K562 (cell line): ENCODE data around the gene ORAI3. TPM values are rescaled to one million over a fixed set of nuclear protein-coding genes. Genes with fewer than 3 reads are reported as not detected.
A peak's percentile ranks its signal among the peaks of the same experiment; 100 is the strongest.

ENCODE experiments used
- ATAC-seq: fragments of 200-7000 bp; cut with Tn5 transposase; 3 replicates; pipeline ENCODE4 v1.9.1; 2020; ENCODE audit warnings: moderate library complexity
- BruUV-seq: library from RNA; stranded (reverse); fragments of 400-500 nt; replicated peaks from 2 replicates; lab custom pipeline; 2021; lab: Mats Ljungman, UMichigan
- CTCF ChIA-PET: fragments of 300-600 bp; formaldehyde crosslinking; extraction: SDS; loops from one replicate; lab custom pipeline; 2021; ENCODE audit warnings: low intra/inter-chr PET ratio; lab: Yijun Ruan, JAX
- POLR2A ChIA-PET: fragments of 300-600, 350-650 bp; sonication (Branson Sonifier 250); formaldehyde crosslinking; extraction: SDS; loops from one replicate; lab custom pipeline; 2021; ENCODE audit warnings: antibody characterized with exemption, inconsistent platforms; lab: Yijun Ruan, JAX
- DNase-seq, 4 experiments: peaks; one replicate each; pipeline versions ENCODE4 v3.0.0 to v3.0.0-alpha.2; 2011 to 2018; ENCODE audit warnings: low spot score in 3 of 4, mixed read lengths in 3 of 4; ENCODE audit errors: extremely low read depth in 1 of 4
- FAIRE-seq: peaks from 2 replicates; lab custom pipeline; 2011; peaks lifted over from hg19 to GRCh38; lab: Jason Lieb, UNC
- H2AFZ ChIP-seq: 2 replicates; pipeline ENCODE4 v1.6.0; 2011; ENCODE audit warnings: low read depth, low read length, control low read depth, inconsistent platforms
- H3K27ac ChIP-seq: fragments of 200-600 bp; 3 replicates; pipeline ENCODE4 v1.8.0; 2011; ENCODE audit warnings: low read depth, mild to moderate bottlenecking, control low read depth, inconsistent platforms, low read length, moderate library complexity, mixed read lengths; ENCODE audit errors: extremely low read depth
- H3K27me3 ChIP-seq, 2 experiments: fragments of 300-600 bp in 1 of 2; 2 replicates in 1 of 2; 3 replicates in 1 of 2; pipeline versions ENCODE4 v1.6.0 to v1.8.0; 2011; ENCODE audit warnings: inconsistent platforms in 2 of 2, low read length in 2 of 2, mild to moderate bottlenecking in 1 of 2, mixed read lengths in 1 of 2, moderate library complexity in 1 of 2; ENCODE audit not compliant: control insufficient read depth in 2 of 2, insufficient read depth in 2 of 2
- H3K36me3 ChIP-seq: fragments of 300-600 bp; 3 replicates; pipeline ENCODE4 v1.8.0; 2011; ENCODE audit warnings: mild to moderate bottlenecking, low read length, inconsistent platforms; ENCODE audit not compliant: control insufficient read depth, insufficient read depth
- H3K4me1 ChIP-seq, 2 experiments: fragments of 200-600 bp in 1 of 2; replicated peaks in 1 of 2; 2 replicates in 1 of 2; 3 replicates in 1 of 2; pipeline versions ENCODE4 v1.5.1 to v1.8.0; 2011; ENCODE audit warnings: inconsistent platforms in 2 of 2, low read length in 2 of 2, mild to moderate bottlenecking in 1 of 2, mixed read lengths in 1 of 2, moderate library complexity in 1 of 2; ENCODE audit not compliant: control insufficient read depth in 2 of 2, insufficient read depth in 2 of 2
- H3K4me2 ChIP-seq: 2 replicates; pipeline ENCODE4 v1.6.1; 2011; ENCODE audit warnings: low read length, control low read depth, inconsistent platforms, mixed read lengths; ENCODE audit not compliant: insufficient read depth
- H3K4me3 ChIP-seq: fragments of 200-600 bp; sonication (generic), shearing (Covaris generic); 2 replicates; pipeline ENCODE4 v1.5.1; 2016; ENCODE audit warnings: control low read depth, inconsistent platforms
- H3K79me2 ChIP-seq: fragments of 200-600 bp; 3 replicates; pipeline ENCODE4 v1.8.0; 2011; ENCODE audit warnings: low read length, inconsistent platforms; ENCODE audit not compliant: control insufficient read depth, insufficient read depth
- H3K9ac ChIP-seq, 2 experiments: 2 replicates each; pipeline versions ENCODE4 v1.6.0 to v1.6.1; 2011; ENCODE audit warnings: low read depth in 2 of 2, low read length in 2 of 2, control low read depth in 1 of 2, inconsistent platforms in 1 of 2, mild to moderate bottlenecking in 1 of 2, mixed read lengths in 1 of 2; ENCODE audit not compliant: insufficient read depth in 1 of 2
- H3K9me1 ChIP-seq: one replicate; pipeline ENCODE4 v1.6.0; 2011; ENCODE audit warnings: inconsistent platforms, mild to moderate bottlenecking, low read length, moderate library complexity; ENCODE audit not compliant: control insufficient read depth, insufficient read depth
- H3K9me3 ChIP-seq: replicated peaks from 2 replicates; pipeline ENCODE4 v1.5.1; 2011; ENCODE audit warnings: low read depth, low read length, inconsistent platforms; ENCODE audit not compliant: control insufficient read depth, insufficient read depth
- H4K20me1 ChIP-seq: replicated peaks from 2 replicates; pipeline ENCODE4 v1.6.1; 2011; ENCODE audit warnings: low read length, inconsistent platforms, mixed read lengths; ENCODE audit not compliant: control insufficient read depth, insufficient read depth
- BCOR ChIP-seq: fragments of 450-650 bp; IDR thresholded peaks from 2 replicates; pipeline ENCODE4 v1.6.1; 2016
- CBX5 ChIP-seq: IDR thresholded peaks from 2 replicates; pipeline ENCODE4 v1.6.1; 2014; ENCODE audit warnings: low read depth, borderline replicate concordance
- HDAC6 ChIP-seq: IDR thresholded peaks from 2 replicates; pipeline ENCODE4 v1.6.1; 2012; ENCODE audit warnings: low read depth, mild to moderate bottlenecking, control low read depth, inconsistent platforms, low read length, moderate library complexity
- HMG20B ChIP-seq: fragments of 250-450 bp; sonication (Bioruptor Pico); IDR thresholded peaks from 2 replicates; pipeline ENCODE4 v1.5.0; 2021; ENCODE audit warnings: mild to moderate bottlenecking
- KDM5B ChIP-seq: fragments of 200-600 bp; sonication (generic); IDR thresholded peaks from 2 replicates; pipeline ENCODE4 v1.6.1; 2012; ENCODE audit warnings: low read depth, mild to moderate bottlenecking, moderate library complexity, low read length, control low read depth, inconsistent platforms; ENCODE audit not compliant: insufficient replicate concordance
- MIER1 ChIP-seq: fragments of 450-650 bp; IDR thresholded peaks from 2 replicates; pipeline ENCODE4 v1.6.1; 2016; ENCODE audit warnings: antibody characterized with exemption, mild to moderate bottlenecking, low read depth
- POLR2B ChIP-seq: fragments of 450-650 bp; IDR thresholded peaks from 2 replicates; pipeline ENCODE4 v1.6.1; 2018; ENCODE audit warnings: low read depth; ENCODE audit not compliant: partially characterized antibody
- POU5F1 ChIP-seq: fragments of 150-350 bp; IDR thresholded peaks from 2 replicates; pipeline ENCODE4 v1.6.1; 2014; ENCODE audit warnings: borderline replicate concordance, low read length, low read depth, mild to moderate bottlenecking; ENCODE audit not compliant: partially characterized antibody
- RFX1 ChIP-seq: fragments of 450-650 bp; IDR thresholded peaks from 2 replicates; pipeline ENCODE4 v1.6.1; 2016; ENCODE audit warnings: mild to moderate bottlenecking, moderate library complexity
- RNF219 ChIP-seq: fragments of 250-450 bp; sonication (Bioruptor Pico); IDR thresholded peaks from 2 replicates; pipeline ENCODE4 v1.5.0; 2022; ENCODE audit warnings: mild to moderate bottlenecking
- SNAPC5 ChIP-seq: fragments of 250-450 bp; sonication (Bioruptor Pico); IDR thresholded peaks from 2 replicates; pipeline ENCODE4 v1.8.0; 2021; ENCODE audit warnings: moderate library complexity, mild to moderate bottlenecking, inconsistent platforms
- SNRNP70 ChIP-seq: fragments of 200-400 bp; formaldehyde crosslinking; optimal IDR thresholded peaks from 2 replicates; pipeline ENCODE3; 2017; ENCODE audit warnings: low read depth, low read length
- STAG1 ChIP-seq: sonication (generic); formaldehyde crosslinking; IDR thresholded peaks from 2 replicates; pipeline ENCODE4 v1.5.0; 2020; ENCODE audit warnings: missing genetic modification reagents, borderline replicate concordance
- TRIM24 ChIP-seq, 2 experiments: fragments of 450-650 bp; IDR thresholded peaks; 2 replicates each; pipeline ENCODE4 v1.6.1; 2016
- WGBS: fragments of 100-300 bp; shearing (Covaris generic); methylation state at CpG from one replicate; pipeline ENCODE4 v1.1.6; 2016; ENCODE audit warnings: low coverage, mixed read lengths; ENCODE audit not compliant: insufficient coverage; ENCODE audit errors: missing lambda C conversion rate; 5-methylcytosine and 5-hydroxymethylcytosine counted together
- in situ Hi-C: fragments of 300-500 bp; cut with MboI; formaldehyde crosslinking; loops from 4 replicates; pipeline ENCODE4 v1.15.0; 2018; ENCODE audit warnings: inconsistent platforms, mixed read lengths
- intact Hi-C: fragments of 100-400 bp; cut with micrococcal nuclease; formaldehyde crosslinking; loops from 2 replicates; pipeline ENCODE4 v1.14.2; 2022
- polyA plus RNA-seq, 8 experiments: library from polyadenylated mRNA; depleted of rRNA in 4 of 8; stranded (reverse) in 5 of 8; unstranded in 3 of 8; fragments of >200 nt; fragmentation: Nextera tagmentation in 2 of 8; fragmentation: Illumina TruSeq in 1 of 8; extraction: Ambion mirVana in 2 of 8; extraction: Trizol in 1 of 8; gene quantifications; 2 replicates each; pipeline versions ENCODE4 v1.2.1 to v1.2.3, GENCODE V29; 2011 to 2014; ENCODE audit warnings: inconsistent platforms in 1 of 8, missing spikeins in 1 of 8
- total RNA-seq, 7 experiments: library from RNA; depleted of rRNA in 6 of 7; stranded (reverse); fragments of >200 nt in 6 of 7; fragmentation: Illumina TruSeq in 2 of 7; extraction: Trizol in 2 of 7; gene quantifications; 2 replicates each; pipeline versions ENCODE4 v1.2.1 to v1.2.3, GENCODE V29; 2011 to 2021; ENCODE audit warnings: low replicate concordance in 1 of 7
- TF ChIP-seq, protein P1 (sequence below): fragments of 450-650 bp; IDR thresholded peaks from one replicate; pipeline ENCODE4 v1.6.1; 2018; ENCODE audit warnings: mild to moderate bottlenecking, moderate library complexity; ENCODE audit not compliant: partially characterized antibody
- TF ChIP-seq, protein P2 (sequence below): fragments of 250-450 bp; sonication (Bioruptor Pico); IDR thresholded peaks from 2 replicates; pipeline ENCODE4 v1.8.0; 2021; ENCODE audit warnings: moderate library complexity, mild to moderate bottlenecking, inconsistent platforms

The ORAI3 gene
- total and polyA plus RNA-seq, 9 of the 15 experiments (the other 6 are each of a cell fraction or from before 2014, with no cell fraction given): 4.9 to 23.3 (median 14.1) TPM

DNA sequence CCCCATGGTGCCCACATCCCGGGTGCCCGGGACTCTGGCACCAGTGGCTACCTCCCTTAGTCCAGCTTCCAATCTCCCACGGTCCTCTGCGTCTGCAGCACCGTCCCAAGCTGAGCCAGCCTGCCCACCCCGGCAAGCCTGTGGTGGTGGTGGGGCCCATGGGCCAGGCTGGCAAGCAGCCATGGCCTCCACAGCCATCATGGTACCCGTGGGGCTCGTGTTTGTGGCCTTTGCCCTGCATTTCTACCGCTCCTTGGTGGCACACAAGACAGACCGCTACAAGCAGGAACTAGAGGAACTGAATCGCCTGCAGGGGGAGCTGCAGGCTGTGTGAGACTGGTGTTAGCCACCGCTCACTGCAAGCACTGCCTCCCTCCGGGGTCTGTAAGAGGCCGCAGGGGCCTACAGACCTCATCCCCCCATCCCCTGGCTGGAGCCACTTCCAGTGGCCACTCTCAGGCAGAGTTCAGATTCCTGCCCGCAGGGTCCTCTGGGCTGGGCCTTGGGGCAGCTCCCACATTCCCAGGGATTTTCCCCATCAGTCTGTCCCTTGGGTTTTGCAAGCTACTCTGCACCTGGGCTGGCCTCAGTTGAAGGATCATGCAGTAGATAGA lies 4.8 kb downstream of the ORAI3 start (continued):
- TF ChIP-seq STAG1 (CRISPR knock-in tag): peak; percentile 84; the same call in 1 of the 2 replicates

DNA sequence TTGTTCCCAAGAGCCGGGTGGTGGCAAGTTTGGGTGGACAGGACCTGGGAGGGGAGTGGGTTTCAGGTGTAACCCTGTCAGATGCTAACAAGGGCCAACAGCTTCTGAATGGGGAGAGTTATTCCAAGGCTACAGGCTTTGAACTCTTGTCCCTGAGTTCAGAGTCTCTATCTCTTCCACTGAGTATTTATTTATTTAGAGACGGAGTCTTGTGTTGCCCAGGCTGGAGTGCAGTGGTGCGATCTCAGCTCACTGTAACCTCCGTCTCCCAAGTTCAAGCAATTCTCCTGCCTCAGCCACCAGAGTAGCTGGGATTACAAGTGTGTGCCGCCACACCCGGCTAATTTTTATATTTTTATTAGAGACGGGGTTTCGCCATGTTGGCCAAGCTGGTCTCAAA lies 6.1 kb downstream of the ORAI3 start:
- no TSS peak for BruUV-seq
- Histone ChIP-seq H3K9ac (no peak overlapping the region), H3K9me3 (no peaks in the 10 kb centered on the region), H3K4me2 (no peak overlapping the region), H3K27me3 (no peaks in the 10 kb centered on the region), H3K9me1 (peaks cover 8% of the 10 kb centered on the region), H3K27ac (peak overlapping the region; percentile 25; the same call in 1 of the 3 replicates), H4K20me1 (peaks cover 6% of the 10 kb centered on the region), H3K4me1 (peaks cover 45 to 47% of the 10 kb centered on the region in 2 experiments), H3K36me3 (peaks cover 30% of the 10 kb centered on the region), H2AFZ (no peak overlapping the region), H3K79me2 (peaks cover 46% of the 10 kb centered on the region), H3K4me3 (no peak overlapping the region)
- DNase-seq: no peak
- intact Hi-C loops (loop anchor here (10.0 kb wide), 2 partner anchors 140 to 500 kb away; partner anchors contain the start of genes ARMC5 and VKORC1), in situ Hi-C loops (loop anchor here (10.0 to 25.0 kb wide), 2 partner anchors 740 to 907 kb away; partner anchors contain the start of gene ZNF267)
- ATAC-seq: no peak
- 92% methylated on average over 8 of the region's 8 CpGs for whole genome bisulfite sequencing
- ChIA-PET CTCF (no interaction called here), POLR2A (interaction anchor here (0.6 to 3.8 kb wide), 7 partner anchors 9 to 927 kb away, joined by 3 to 11 read pairs (median 4); partner anchors contain the start of genes FUS, ZNF646 and ZNF668)
- no peak for FAIRE-seq
- TF ChIP-seq MIER1 (no peak), RFX1 (no peak), POLR2B (no peak), CBX5 (no peak), KDM5B (no peak), TRIM24 (IDR thresholded peaks at IDR 0.05) (no peak), HDAC6 (no peak), POU5F1 (no peak), SNAPC5 (CRISPR knock-in tag) (no peak), RNF219 (CRISPR knock-in tag) (no peak), SNRNP70 (no peak), BCOR (no peak), HMG20B (no peak)
- TF ChIP-seq, protein P1, sequence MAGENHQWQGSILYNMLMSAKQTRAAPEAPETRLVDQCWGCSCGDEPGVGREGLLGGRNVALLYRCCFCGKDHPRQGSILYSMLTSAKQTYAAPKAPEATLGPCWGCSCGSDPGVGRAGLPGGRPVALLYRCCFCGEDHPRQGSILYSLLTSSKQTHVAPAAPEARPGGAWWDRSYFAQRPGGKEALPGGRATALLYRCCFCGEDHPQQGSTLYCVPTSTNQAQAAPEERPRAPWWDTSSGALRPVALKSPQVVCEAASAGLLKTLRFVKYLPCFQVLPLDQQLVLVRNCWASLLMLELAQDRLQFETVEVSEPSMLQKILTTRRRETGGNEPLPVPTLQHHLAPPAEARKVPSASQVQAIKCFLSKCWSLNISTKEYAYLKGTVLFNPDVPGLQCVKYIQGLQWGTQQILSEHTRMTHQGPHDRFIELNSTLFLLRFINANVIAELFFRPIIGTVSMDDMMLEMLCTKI: no peak
- TF ChIP-seq, protein P2, sequence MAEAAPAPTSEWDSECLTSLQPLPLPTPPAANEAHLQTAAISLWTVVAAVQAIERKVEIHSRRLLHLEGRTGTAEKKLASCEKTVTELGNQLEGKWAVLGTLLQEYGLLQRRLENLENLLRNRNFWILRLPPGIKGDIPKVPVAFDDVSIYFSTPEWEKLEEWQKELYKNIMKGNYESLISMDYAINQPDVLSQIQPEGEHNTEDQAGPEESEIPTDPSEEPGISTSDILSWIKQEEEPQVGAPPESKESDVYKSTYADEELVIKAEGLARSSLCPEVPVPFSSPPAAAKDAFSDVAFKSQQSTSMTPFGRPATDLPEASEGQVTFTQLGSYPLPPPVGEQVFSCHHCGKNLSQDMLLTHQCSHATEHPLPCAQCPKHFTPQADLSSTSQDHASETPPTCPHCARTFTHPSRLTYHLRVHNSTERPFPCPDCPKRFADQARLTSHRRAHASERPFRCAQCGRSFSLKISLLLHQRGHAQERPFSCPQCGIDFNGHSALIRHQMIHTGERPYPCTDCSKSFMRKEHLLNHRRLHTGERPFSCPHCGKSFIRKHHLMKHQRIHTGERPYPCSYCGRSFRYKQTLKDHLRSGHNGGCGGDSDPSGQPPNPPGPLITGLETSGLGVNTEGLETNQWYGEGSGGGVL: no peak
